ENCODE measurements around the gene CNPY1. TPM values are rescaled to one million over a fixed set of nuclear protein-coding genes. Genes with fewer than 3 reads are reported as not detected.

Gene CNPY1
- total and polyA plus RNA-seq, 4 donors, result not detected

DNA sequence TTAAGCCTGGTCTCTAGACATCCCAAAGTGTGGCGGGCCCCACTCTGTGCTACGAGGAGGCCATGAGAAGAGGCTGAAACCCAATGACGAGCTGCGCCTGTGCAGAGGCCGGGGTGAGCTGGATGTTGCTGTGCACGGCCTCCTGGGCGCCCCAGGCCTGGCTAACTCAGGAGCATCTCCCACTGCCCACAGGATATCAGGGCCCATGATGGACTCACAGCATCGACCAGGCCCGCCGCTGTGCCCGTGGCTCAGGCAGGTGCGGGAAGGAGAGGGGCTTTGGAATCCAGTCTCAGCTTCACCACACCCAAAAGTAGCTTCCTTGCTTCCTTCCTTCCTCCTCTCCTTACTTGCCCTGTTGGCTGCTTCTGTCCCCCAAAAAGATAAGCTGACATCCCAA lies 4.6 kb upstream of the CNPY1 start:
- no peak overlapping the region for H3K9ac ChIP-seq (ENCODE audit: low read depth in 1 of 2, low read length in 2 of 2)
- no peak for TF ChIP-seq EGR1 (IDR thresholded peaks at IDR 0.05; ENCODE audit: low read depth in 2 of 2)
- no peak for TF ChIP-seq RXRA (IDR thresholded peaks at IDR 0.05)
- TF ChIP-seq RAD21 (IDR thresholded peaks at IDR 0.05), result no peak
- no peak for TF ChIP-seq JUND (IDR thresholded peaks at IDR 0.05)
- TF ChIP-seq, protein P1, sequence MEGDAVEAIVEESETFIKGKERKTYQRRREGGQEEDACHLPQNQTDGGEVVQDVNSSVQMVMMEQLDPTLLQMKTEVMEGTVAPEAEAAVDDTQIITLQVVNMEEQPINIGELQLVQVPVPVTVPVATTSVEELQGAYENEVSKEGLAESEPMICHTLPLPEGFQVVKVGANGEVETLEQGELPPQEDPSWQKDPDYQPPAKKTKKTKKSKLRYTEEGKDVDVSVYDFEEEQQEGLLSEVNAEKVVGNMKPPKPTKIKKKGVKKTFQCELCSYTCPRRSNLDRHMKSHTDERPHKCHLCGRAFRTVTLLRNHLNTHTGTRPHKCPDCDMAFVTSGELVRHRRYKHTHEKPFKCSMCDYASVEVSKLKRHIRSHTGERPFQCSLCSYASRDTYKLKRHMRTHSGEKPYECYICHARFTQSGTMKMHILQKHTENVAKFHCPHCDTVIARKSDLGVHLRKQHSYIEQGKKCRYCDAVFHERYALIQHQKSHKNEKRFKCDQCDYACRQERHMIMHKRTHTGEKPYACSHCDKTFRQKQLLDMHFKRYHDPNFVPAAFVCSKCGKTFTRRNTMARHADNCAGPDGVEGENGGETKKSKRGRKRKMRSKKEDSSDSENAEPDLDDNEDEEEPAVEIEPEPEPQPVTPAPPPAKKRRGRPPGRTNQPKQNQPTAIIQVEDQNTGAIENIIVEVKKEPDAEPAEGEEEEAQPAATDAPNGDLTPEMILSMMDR (IDR thresholded peaks at IDR 0.05; ENCODE audit: low read depth, low read length, missing input control), result no peak
- TF ChIP-seq FOXA2 (IDR thresholded peaks at IDR 0.05), result no peak
- TF ChIP-seq NR2F2 (IDR thresholded peaks at IDR 0.05), result no peak
- no peak for TF ChIP-seq SP1 (IDR thresholded peaks at IDR 0.05)
- TF ChIP-seq, protein P2, sequence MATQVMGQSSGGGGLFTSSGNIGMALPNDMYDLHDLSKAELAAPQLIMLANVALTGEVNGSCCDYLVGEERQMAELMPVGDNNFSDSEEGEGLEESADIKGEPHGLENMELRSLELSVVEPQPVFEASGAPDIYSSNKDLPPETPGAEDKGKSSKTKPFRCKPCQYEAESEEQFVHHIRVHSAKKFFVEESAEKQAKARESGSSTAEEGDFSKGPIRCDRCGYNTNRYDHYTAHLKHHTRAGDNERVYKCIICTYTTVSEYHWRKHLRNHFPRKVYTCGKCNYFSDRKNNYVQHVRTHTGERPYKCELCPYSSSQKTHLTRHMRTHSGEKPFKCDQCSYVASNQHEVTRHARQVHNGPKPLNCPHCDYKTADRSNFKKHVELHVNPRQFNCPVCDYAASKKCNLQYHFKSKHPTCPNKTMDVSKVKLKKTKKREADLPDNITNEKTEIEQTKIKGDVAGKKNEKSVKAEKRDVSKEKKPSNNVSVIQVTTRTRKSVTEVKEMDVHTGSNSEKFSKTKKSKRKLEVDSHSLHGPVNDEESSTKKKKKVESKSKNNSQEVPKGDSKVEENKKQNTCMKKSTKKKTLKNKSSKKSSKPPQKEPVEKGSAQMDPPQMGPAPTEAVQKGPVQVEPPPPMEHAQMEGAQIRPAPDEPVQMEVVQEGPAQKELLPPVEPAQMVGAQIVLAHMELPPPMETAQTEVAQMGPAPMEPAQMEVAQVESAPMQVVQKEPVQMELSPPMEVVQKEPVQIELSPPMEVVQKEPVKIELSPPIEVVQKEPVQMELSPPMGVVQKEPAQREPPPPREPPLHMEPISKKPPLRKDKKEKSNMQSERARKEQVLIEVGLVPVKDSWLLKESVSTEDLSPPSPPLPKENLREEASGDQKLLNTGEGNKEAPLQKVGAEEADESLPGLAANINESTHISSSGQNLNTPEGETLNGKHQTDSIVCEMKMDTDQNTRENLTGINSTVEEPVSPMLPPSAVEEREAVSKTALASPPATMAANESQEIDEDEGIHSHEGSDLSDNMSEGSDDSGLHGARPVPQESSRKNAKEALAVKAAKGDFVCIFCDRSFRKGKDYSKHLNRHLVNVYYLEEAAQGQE (IDR thresholded peaks at IDR 0.05), result no peak
- TF ChIP-seq, protein P3, sequence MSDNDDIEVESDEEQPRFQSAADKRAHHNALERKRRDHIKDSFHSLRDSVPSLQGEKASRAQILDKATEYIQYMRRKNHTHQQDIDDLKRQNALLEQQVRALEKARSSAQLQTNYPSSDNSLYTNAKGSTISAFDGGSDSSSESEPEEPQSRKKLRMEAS (IDR thresholded peaks at IDR 0.05), result no peak
- TF ChIP-seq HNF4G (IDR thresholded peaks at IDR 0.05), result no peak
- TF ChIP-seq HNF4A (conservative IDR thresholded peaks at IDR 0.05), result no peak
- TF ChIP-seq FOXA1 (IDR thresholded peaks at IDR 0.05), result no peak
- TF ChIP-seq, protein P4, sequence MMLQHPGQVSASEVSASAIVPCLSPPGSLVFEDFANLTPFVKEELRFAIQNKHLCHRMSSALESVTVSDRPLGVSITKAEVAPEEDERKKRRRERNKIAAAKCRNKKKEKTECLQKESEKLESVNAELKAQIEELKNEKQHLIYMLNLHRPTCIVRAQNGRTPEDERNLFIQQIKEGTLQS (IDR thresholded peaks at IDR 0.05), result no peak
- no peak for TF ChIP-seq GABPA (IDR thresholded peaks at IDR 0.05 in 1 of 2, conservative IDR thresholded peaks at IDR 0.05 in 1 of 2)
- TF ChIP-seq, protein P5, sequence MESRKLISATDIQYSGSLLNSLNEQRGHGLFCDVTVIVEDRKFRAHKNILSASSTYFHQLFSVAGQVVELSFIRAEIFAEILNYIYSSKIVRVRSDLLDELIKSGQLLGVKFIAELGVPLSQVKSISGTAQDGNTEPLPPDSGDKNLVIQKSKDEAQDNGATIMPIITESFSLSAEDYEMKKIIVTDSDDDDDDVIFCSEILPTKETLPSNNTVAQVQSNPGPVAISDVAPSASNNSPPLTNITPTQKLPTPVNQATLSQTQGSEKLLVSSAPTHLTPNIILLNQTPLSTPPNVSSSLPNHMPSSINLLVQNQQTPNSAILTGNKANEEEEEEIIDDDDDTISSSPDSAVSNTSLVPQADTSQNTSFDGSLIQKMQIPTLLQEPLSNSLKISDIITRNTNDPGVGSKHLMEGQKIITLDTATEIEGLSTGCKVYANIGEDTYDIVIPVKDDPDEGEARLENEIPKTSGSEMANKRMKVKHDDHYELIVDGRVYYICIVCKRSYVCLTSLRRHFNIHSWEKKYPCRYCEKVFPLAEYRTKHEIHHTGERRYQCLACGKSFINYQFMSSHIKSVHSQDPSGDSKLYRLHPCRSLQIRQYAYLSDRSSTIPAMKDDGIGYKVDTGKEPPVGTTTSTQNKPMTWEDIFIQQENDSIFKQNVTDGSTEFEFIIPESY (IDR thresholded peaks at IDR 0.05), result no peak
- TF ChIP-seq TAF1 (conservative IDR thresholded peaks at IDR 0.05), result no peak
- no peaks in the 10 kb centered on the region for H3K36me3 ChIP-seq (ENCODE audit: control insufficient read depth in 4 of 4, insufficient read depth in 3 of 4, low read depth in 1 of 4, low read length in 3 of 4)
- DNase-seq (ENCODE audit: low spot score), result no peak
- no peaks in the 10 kb centered on the region for H3K27me3 ChIP-seq (ENCODE audit: control insufficient read depth in 4 of 4, insufficient read depth in 4 of 4, low read length in 3 of 4)
- H3K27ac ChIP-seq (ENCODE audit: low read depth in 1 of 2, low read length in 2 of 2), result no peak overlapping the region
- H3K9me3 ChIP-seq (ENCODE audit: control insufficient read depth in 4 of 4, low read length in 3 of 4), result no peaks in the 10 kb centered on the region
- WGBS, result 95% methylated on average over 12 of the region's 12 CpGs
- H3K4me1 ChIP-seq (ENCODE audit: control insufficient read depth in 4 of 4, insufficient read depth in 4 of 4, low read length in 3 of 4), result peaks cover 0 to 21% (median 7%) of the 10 kb centered on the region in 4 donors
- no peak overlapping the region for H3K4me3 ChIP-seq (ENCODE audit: low read depth in 1 of 3, low read length in 3 of 3)
